COLO668 (cell line): ENCODE measurements around the gene UGT1A4.
"Not testable (repeated sequence)": the region's sequence is repeated elsewhere in the genome, so short reads cannot be mapped to it uniquely, and the experiment has no call there.

Source experiments
- DNase-seq: peaks from one replicate; lab custom pipeline; 2025; ENCODE audit not compliant: unreplicated experiment; lab: John Stamatoyannopoulos, UW

UGT1A4 gene

DNA sequence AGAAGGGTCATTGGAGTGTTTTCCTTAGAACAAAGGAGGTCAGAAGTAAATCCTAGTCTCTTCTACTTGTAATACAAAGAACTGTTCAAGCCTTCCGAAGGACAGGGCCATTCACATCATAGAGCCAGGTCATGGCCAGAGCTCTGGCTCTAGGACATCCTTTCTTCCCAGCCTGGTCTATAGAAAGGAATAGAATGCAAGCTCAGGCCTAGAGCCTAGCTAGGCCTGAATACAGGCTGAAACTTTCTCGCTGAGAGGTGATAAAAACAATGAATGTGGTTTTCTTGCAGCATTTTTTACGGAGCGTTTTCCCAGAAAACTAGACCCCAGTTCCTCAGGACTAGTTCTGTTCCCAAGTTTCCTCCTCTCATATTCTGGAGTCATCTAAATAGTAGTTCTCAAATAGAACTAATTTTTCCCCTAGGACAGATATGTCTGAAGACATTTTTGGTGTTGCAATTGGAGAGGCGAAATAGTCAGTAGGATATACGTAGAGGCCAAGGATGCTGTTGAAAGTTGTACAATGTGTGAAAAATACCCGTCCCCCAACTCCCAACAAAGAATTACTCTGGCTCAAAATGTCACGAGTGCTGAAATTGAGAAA lies 19.0 kb upstream of the UGT1A4 start:
- DNase-seq = no peak

DNA sequence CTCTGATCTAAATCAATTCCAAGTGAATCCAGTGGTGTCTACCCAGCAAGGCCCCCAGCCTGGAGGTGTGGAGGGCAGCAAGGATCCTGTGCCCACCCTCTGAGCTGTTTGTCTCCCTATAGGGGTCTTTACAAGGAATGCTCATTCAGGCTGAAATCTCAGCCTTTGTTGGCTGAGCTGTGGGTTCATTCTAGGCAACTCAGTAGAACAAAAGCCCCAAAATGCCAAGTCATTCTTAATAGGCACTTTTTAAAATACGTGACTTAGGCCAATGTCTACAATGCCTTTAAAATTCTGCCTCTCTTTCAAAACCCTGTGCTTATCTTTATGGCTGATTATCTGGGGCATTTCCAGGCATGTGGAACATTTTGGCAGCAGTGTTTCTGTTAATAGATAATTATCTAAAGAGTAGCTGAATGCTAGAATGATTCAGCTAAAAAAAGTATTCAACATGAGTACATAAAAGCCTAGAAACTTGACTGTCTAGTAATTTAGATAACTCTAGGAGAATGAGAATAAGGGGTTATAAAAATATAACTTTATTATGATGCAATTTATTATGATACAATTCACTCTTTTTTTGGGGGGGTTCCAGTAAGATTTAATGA lies 18.4 kb upstream of the UGT1A4 start:
- DNase-seq = no peak

DNA sequence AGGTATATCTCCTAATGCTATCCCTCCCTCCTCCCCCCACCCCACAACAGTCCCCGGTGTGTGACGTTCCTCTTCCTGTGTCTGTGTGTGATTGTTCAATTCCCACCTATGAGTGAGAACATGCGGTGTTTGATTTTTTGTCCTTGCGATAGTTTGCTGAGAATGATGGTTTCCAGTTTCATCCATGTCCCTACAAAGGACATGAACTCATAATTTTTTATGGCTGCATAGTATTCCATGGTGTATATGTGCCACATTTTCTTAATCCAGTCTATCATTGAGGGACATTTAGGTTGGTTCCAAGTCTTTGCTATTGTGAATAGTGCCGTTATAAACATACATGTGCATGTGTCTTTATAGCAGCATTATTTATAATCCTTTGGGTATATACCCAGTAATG lies 17.7 kb upstream of the UGT1A4 start:
- not testable (repeated sequence) for DNase-seq

DNA sequence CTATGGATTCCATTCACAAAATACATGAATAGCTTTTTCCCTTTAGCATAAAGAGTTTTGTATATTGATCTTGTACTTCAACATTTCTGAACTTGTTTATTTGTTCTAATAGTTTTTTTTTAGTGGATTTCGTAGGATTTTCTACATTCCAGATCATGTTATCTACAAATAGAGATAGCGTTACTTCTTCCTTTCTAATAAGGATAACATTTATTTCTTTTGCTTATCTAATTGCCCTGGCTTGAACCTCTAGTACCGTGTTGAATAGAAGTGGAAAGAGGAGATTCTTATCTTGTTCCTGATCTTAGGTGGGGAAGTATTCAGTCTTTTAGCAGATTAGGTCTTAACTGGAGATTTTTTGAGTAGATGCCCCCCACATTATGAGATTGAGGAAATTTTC lies 16.3 kb upstream of the UGT1A4 start:
- DNase-seq = no peak

DNA sequence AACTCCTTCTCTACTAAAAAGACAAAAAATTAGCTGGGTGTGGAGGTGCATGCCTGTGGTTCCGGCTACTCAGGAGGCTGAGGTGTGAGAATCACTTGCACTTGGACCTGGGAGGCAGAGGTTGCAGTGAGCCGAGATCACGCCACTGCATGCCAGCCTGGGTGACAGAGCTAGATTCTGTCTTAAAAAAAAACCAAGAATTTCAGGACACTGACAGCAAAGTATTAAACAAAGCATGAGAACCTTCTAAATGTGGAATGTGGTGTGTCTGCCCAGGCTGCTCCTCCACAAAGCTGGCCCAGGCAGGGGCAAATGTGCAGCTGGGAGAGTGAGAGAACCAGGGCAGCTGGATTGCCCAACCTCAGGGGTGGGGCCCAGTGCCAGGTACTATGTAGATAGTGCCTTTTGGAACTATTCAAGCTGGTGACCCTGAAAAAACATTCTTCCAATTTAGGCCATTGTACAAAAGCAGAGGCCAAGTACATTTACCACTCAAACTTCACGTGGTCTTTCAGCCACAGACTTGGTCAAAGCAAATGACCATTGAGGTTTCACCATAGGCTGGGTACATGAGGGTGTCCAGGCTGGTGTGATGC lies 12.5 kb upstream of the UGT1A4 start:
- no peak for DNase-seq

DNA sequence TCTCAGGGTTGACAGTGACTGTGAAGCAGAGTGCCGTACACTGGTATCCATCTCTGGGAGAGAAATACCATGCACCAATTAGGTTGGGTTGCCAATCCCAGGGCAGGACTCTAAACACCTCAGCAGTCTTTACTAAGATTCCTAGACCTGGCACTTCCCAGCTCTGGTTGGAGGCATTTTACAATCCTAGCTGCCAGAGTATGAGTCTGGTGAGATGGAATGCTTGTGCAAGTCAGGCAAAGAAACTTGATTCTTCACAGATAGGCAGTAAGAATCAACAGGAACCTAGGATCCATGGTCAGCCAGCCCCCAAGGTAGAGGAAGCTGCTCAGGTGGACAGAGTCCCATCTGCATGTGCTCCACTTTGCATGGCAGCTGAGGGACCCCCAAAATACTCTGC lies 11.8 kb upstream of the UGT1A4 start:
- no peak for DNase-seq

- no peak for DNase-seq
These were observed 10.4 kb upstream of the UGT1A4 start for GRCh38 chr2:233707940-233708644.

GRCh38 chr2:233708942-233709341 lies 9.6 kb upstream of the UGT1A4 start:
- no peak for DNase-seq

GRCh38 chr2:233711312-233712008 lies 7.1 kb upstream of the UGT1A4 start:
- peak; percentile 74 for DNase-seq

- DNase-seq = no peak
These were observed 5.8 kb upstream of the UGT1A4 start, which contains the start of gene UGT1A5 for GRCh38 chr2:233712611-233713261. Gene UGT1A5 (plus strand): TSS chr2:233712907. CDS start chr2:233712992, 85 bp downstream.

DNA sequence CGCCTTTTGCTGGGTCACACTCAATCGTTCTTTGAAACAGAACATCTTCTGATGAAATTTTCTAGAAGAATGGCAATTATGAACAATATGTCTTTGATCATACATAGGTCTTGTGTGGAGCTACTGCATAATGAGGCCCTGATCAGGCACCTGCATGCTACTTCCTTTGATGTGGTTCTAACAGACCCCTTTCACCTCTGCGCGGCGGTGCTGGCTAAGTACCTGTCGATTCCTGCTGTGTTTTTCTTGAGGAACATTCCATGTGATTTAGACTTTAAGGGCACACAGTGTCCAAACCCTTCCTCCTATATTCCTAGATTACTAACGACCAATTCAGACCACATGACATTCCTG lies 5.3 kb upstream of the UGT1A4 start:
- DNase-seq = no peak

DNA sequence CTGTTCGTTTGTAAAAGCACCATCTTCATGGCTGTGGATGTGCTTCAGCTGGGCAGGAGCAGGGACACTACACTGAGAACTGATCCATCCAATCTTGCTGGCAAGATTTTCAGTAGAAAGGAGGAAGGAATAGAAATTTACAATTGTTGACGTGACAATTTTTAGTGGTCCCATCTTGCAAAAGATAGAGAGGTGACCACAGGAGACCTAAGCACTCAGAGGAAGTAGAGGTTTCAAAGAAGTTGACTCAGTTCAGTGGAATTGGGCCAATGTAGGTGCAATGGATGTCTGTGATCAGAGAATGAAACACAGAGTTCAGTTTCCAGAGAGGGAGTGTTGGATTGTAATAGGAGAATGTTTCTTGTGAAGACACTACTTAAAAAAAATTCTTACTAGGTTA lies 4.4 kb upstream of the UGT1A4 start:
- no peak for DNase-seq

DNA sequence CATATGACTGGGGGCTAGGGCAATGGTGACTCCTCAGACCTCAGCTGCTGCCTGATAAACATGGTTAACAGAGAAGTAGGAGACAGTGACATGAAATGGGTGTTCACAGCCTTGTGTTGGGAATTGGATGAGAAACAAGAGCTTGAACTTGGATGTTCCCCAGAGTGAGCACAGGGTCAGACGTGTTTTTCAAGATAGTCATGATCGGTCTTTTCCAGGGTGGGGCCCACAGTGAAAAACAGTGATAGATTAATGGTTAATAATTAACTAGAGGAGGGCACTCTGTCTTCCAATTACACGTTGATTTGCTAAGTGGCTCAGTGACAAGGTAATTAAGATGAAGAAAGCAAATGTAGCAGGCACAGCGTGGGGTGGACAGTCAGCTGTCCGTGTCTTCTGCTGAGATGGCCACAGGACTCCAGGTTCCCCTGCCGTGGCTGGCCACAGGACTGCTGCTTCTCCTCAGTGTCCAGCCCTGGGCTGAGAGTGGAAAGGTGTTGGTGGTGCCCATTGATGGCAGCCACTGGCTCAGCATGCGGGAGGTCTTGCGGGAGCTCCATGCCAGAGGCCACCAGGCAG lies 10.3 kb downstream of the UGT1A4 start, which contains the start of gene UGT1A3:
Gene UGT1A3 (plus strand): TSS at position 320 of the 579 bp plus-strand sequence. CDS start 85 bp downstream, at position 405.
- DNase-seq = no peak

DNA sequence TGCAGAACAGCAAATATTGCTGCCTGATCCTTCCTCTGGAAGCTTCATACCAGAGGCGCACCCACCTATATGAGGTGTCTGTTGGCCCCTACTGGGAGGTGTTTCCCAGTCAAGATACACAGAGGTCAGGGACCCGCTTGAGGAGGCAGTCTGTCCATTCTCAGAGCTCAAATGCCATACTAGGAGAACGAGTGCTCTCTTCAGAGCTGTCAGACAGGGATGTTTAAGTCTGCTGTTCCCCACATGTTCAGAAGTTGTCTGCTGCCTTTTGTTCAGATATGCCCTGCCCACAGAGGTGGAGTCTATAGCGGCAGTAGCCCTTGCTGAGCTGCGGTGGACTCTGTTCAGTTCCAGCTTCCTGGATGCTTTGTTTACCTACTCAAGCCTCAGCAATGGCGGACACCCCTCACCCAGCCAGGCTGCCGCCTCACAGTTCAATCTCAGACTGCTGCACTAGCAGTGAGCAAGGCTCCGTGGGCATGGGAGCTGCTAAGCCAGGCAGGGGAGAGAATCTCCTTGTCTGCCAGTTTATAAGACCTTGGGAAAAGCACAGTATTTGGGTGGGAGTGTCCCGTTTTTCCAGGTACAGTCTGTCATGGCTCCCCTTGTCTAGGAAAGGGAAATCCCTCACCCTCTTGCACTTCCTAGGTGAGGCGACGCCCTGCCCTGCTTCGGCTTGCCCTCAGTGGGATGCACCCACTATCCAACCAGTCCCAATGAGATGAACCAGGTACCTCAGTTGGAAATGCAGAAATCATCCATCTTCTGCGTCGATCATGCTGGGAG lies 18.5 kb downstream of the UGT1A4 start:
- not testable (repeated sequence) for DNase-seq

DNA sequence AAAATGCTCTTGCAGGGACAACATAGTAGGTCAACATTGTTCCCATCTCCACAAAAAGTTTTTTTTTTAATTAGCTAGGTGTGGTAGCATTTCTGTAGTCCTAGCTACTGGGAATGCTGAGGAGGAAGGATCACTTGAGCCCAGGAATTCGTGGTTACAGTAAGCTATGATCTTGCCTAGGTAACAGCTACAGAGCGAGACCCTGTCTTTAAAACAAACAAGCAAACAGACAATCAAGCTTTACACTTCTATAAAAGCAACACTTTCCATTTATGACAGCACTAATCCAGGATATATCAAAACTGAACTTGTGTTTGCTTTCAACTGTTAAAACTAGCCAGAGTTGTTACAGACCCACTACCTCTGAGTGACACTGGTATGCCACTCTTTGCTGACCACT lies 22.3 kb downstream of the UGT1A4 start:
- no peak for DNase-seq

- DNase-seq = no peak
These were observed 25.1 kb downstream of the UGT1A4 start for GRCh38 chr2:233743464-233744259.

DNA sequence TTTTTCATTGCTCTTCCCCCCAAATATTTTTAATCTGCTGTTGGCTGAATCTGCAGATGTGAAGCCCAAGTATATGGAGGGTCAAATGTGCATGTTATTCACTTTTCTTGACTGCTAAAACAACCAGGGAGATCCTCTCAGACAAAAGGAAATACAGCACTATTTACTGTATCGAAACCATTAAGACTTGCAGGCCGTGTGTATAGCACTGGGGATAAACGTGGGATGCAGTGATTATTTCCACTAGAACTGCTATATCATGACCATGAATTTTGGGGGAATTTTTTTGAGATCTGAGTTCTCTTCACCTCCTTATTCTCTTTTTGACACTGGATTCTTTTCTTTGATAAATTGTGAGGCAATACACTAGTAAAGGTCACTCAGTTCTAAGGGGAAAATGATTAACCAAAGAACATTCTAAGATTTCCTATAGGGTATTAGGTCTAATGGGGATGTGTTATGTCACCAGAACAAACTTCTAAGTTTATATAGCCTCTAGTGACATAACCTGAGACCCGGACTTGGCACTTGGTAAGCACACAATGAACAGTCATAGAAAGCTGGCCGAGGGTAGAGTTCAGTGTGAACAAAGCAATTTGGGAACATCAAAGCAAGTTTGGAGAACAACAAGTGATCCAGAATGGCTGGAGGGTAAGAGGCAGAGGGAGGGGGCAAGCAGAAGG lies 26.7 kb downstream of the UGT1A4 start:
- no peak for DNase-seq

DNA sequence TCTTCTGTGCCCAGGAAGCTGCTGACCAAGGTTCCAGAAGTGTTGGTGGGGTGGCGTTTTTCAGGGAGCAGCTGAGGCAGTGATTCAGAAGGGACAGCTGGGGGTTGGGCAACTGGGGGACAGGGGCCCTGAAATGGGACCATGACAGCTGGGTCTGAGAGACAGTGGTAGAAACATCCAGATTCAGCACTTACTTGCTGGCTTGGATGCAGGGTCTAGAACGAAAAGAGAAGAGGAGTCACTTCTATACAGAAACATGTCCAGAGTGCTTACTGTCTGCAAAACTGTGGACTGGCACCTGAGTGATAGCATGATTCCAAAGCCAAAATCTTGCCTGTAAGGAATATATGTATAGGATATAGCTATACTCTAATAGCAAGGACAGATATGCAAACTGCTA lies 27.3 kb downstream of the UGT1A4 start:
- DNase-seq = not testable (repeated sequence)
